HEK293 (cell line): ENCODE measurements around the gene HSPA8.

ENCODE experiments used
- CTCF ChIP-seq: fragments of 450-650 bp; formaldehyde crosslinking; IDR thresholded peaks from 2 replicates; pipeline ENCODE4 v1.5.1; 2016; ENCODE audit warnings: missing biosample characterization, missing genetic modification characterization
- SETDB1 ChIP-seq: IDR thresholded peaks from one replicate; pipeline ENCODE4 v1.6.1; 2017; ENCODE audit warnings: mild to moderate bottlenecking, low read length, moderate library complexity, mixed read lengths; ENCODE audit not compliant: insufficient read length
- SP2 ChIP-seq: fragments of 450-650 bp; formaldehyde crosslinking; IDR thresholded peaks from 2 replicates; pipeline ENCODE4 v1.5.1; 2016; ENCODE audit warnings: missing biosample characterization, missing genetic modification characterization
- TRIM28 ChIP-seq: IDR thresholded peaks from 2 replicates; pipeline ENCODE4 v1.6.1; 2011; ENCODE audit warnings: low read length, control low read depth, borderline replicate concordance
- ZNF133 ChIP-seq: fragments of 450-650 bp; formaldehyde crosslinking; IDR thresholded peaks from 2 replicates; pipeline ENCODE4 v1.5.1; 2016; ENCODE audit warnings: missing biosample characterization, missing genetic modification characterization
- ZNF274 ChIP-seq, 2 experiments: fragments of 200-500 bp in 1 of 2; fragments of 450-650 bp in 1 of 2; sonication (Bioruptor generic) in 1 of 2; formaldehyde crosslinking in 1 of 2; IDR thresholded peaks; 2 replicates each; pipeline versions ENCODE4 v1.5.1 to v1.6.1; 2014 to 2016; ENCODE audit warnings: borderline replicate concordance in 1 of 2, inconsistent platforms in 1 of 2, low read length in 1 of 2, missing biosample characterization in 1 of 2, missing genetic modification characterization in 1 of 2
- TF ChIP-seq, protein P1 (sequence below): fragments of 450-650 bp; formaldehyde crosslinking; IDR thresholded peaks from 2 replicates; pipeline ENCODE4 v1.5.1; 2016; ENCODE audit warnings: missing biosample characterization, missing genetic modification characterization

GRCh38 chr11:123084454-123084853, 22.5 kb upstream of the HSPA8 start:
- TF ChIP-seq CTCF (tag by site-specific recombination): no peak
- TF ChIP-seq ZNF133 (tag by site-specific recombination): no peak
- TF ChIP-seq, protein P1, sequence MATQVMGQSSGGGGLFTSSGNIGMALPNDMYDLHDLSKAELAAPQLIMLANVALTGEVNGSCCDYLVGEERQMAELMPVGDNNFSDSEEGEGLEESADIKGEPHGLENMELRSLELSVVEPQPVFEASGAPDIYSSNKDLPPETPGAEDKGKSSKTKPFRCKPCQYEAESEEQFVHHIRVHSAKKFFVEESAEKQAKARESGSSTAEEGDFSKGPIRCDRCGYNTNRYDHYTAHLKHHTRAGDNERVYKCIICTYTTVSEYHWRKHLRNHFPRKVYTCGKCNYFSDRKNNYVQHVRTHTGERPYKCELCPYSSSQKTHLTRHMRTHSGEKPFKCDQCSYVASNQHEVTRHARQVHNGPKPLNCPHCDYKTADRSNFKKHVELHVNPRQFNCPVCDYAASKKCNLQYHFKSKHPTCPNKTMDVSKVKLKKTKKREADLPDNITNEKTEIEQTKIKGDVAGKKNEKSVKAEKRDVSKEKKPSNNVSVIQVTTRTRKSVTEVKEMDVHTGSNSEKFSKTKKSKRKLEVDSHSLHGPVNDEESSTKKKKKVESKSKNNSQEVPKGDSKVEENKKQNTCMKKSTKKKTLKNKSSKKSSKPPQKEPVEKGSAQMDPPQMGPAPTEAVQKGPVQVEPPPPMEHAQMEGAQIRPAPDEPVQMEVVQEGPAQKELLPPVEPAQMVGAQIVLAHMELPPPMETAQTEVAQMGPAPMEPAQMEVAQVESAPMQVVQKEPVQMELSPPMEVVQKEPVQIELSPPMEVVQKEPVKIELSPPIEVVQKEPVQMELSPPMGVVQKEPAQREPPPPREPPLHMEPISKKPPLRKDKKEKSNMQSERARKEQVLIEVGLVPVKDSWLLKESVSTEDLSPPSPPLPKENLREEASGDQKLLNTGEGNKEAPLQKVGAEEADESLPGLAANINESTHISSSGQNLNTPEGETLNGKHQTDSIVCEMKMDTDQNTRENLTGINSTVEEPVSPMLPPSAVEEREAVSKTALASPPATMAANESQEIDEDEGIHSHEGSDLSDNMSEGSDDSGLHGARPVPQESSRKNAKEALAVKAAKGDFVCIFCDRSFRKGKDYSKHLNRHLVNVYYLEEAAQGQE: no peak
- no peak for TF ChIP-seq SP2
- no peak for TF ChIP-seq SETDB1
- TF ChIP-seq TRIM28: no peak
- no peak for TF ChIP-seq ZNF274 (IDR thresholded peaks at IDR 0.05; ENCODE audit: low read length)
- TF ChIP-seq ZNF274 (tag by site-specific recombination; IDR thresholded peaks at IDR 0.05; ENCODE audit: borderline replicate concordance): no peak
